ENCODE data around the gene PSAPL1. TPM values are rescaled to one million over a fixed set of nuclear protein-coding genes. Genes with fewer than 3 reads are reported as not detected.

Gene PSAPL1
- total and polyA plus RNA-seq, 2 of the 8 experiments (the other 6 are each of a cell fraction or from before 2014, with no cell fraction given): 0.03 TPM; not detected in 1

GRCh38 chr4:7444314-7444713 is 9.6 kb upstream of the PSAPL1 start:
- Histone ChIP-seq H4K20me1 (replicated peaks in 1 of 2; ENCODE audit: control insufficient read depth in 1 of 2, insufficient read depth in 2 of 2, low read length in 2 of 2) (no peaks in the 10 kb centered on the region), H3K79me2 (ENCODE audit: control insufficient read depth in 1 of 2, insufficient read depth in 2 of 2, low read length in 2 of 2) (no peaks in the 10 kb centered on the region), H3K9me3 (ENCODE audit: insufficient read depth in 2 of 2, low read depth in 1 of 2, low read length in 1 of 2) (0 out of 4 replicates have a peak, but pooled peaks cover 0 to 5% of the 10 kb centered on the region in 2 experiments), H3K23ac (ENCODE audit: insufficient read length) (no peak overlapping the region), H3K14ac (ENCODE audit: insufficient read length) (no peak overlapping the region), H3K4me1 (replicated peaks in 1 of 4; ENCODE audit: control insufficient read depth in 3 of 4, insufficient read depth in 4 of 4, low read length in 3 of 4) (peaks cover 0 to 10% (median under 1%) of the 10 kb centered on the region in 4 experiments; a peak in 3 of 7 replicates), H3K27me3 (replicated peaks in 1 of 4; ENCODE audit: control insufficient read depth in 3 of 4, extremely low read depth in 1 of 4, insufficient read depth in 3 of 4, low read length in 3 of 4) (no peaks in the 10 kb centered on the region; a peak in 1 of 7 replicates), H2BK12ac (ENCODE audit: low read depth, low read length) (no peak overlapping the region), H2BK15ac (ENCODE audit: low read length) (no peak overlapping the region), H3K4ac (replicated peaks; ENCODE audit: insufficient read length, low read depth, low read length) (no peak overlapping the region), H2BK120ac (replicated peaks; ENCODE audit: low read depth, low read length) (no peak overlapping the region), H3K23me2 (ENCODE audit: low read depth, low read length) (peaks cover 2% of the 10 kb centered on the region; the same call in 1 of the 2 replicates), H2BK20ac (ENCODE audit: low read length) (no peak overlapping the region), H3K4me2 (ENCODE audit: insufficient read depth in 1 of 2, low read depth in 2 of 2, low read length in 2 of 2) (no peak overlapping the region), H4K8ac (ENCODE audit: extremely low read depth, insufficient read depth, low read length) (no peak overlapping the region), H3K27ac (ENCODE audit: low read depth, low read length) (no peak overlapping the region), H3K9ac (replicated peaks in 1 of 4; ENCODE audit: extremely low read depth in 1 of 4, low read depth in 3 of 4, low read length in 3 of 4) (no peak overlapping the region), H4K91ac (replicated peaks; ENCODE audit: insufficient read length, low read length) (no peak overlapping the region), H3K56ac (replicated peaks; ENCODE audit: insufficient read length, low read depth, low read length) (no peak overlapping the region), H2AFZ (ENCODE audit: low read length) (no peak overlapping the region), H4K5ac (ENCODE audit: insufficient read length, low read depth, low read length) (no peak overlapping the region), H3K4me3 (ENCODE audit: extremely low read depth in 1 of 4, insufficient read depth in 2 of 4, low read depth in 3 of 4, low read length in 4 of 4) (no peak overlapping the region), H3K36me3 (ENCODE audit: control insufficient read depth in 2 of 4, insufficient read depth in 4 of 4, low read length in 3 of 4) (no peaks in the 10 kb centered on the region; a peak in 1 of 8 replicates), H2AK5ac (ENCODE audit: low read depth, low read length) (no peak overlapping the region), H2BK5ac (ENCODE audit: low read depth, low read length) (no peak overlapping the region), H3K18ac (ENCODE audit: extremely low read depth, low read length) (no peak overlapping the region), H3K79me1 (ENCODE audit: low read depth, low read length) (no peaks in the 10 kb centered on the region)
- ChIA-PET CTCF (ENCODE audit: partially characterized antibody) (no interaction called here), POLR2A (ENCODE audit: partially characterized antibody) (no interaction called here)
- 0 out of 2 replicates have a peak, but pooled peaks have one; percentile 67 for TF ChIP-seq KDM1A (IDR thresholded peaks at IDR 0.05; ENCODE audit: borderline replicate concordance, low read length)
- TF ChIP-seq, protein P1, sequence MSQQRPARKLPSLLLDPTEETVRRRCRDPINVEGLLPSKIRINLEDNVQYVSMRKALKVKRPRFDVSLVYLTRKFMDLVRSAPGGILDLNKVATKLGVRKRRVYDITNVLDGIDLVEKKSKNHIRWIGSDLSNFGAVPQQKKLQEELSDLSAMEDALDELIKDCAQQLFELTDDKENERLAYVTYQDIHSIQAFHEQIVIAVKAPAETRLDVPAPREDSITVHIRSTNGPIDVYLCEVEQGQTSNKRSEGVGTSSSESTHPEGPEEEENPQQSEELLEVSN (IDR thresholded peaks at IDR 0.05): no peak
- TF ChIP-seq JUND (IDR thresholded peaks at IDR 0.05; ENCODE audit: low read length): no peak
- no peak for TF ChIP-seq TEAD4 (IDR thresholded peaks at IDR 0.05; ENCODE audit: low read depth, low read length)
- WGBS, 2 experiments (ENCODE audit: extremely low coverage in 1 of 2, insufficient coverage in 1 of 2, insufficient read length in 1 of 2, insufficient replicate concordance in 2 of 2, low coverage in 1 of 2, low lambda C conversion rate in 2 of 2, missing lambda C conversion rate in 1 of 2): 88% methylated on average over 3 of the region's 3 CpGs; no CpG with 5 or more reads in 1 of the 2 experiments
- FAIRE-seq (no peak), DNase-seq (ENCODE audit: low read depth in 1 of 2, low spot score in 2 of 2) (no peak)

All from H1 (cell line).